Measurements from ENCODE around the gene MPG. TPM values are rescaled to one million over a fixed set of nuclear protein-coding genes. Genes with fewer than 3 reads are reported as not detected.

MPG gene
- total RNA-seq, 1 donor from 2014 or later: 21.2 TPM

- Histone ChIP-seq H3K4me1 (no peaks in the 10 kb centered on the region), H3K9ac (no peak overlapping the region), H3K27ac (no peak overlapping the region), H3F3A (ENCODE audit: low read depth) (no peaks in the 10 kb centered on the region), H3K9me3 (ENCODE audit: low read depth) (no peaks in the 10 kb centered on the region), H3K27me3 (no peaks in the 10 kb centered on the region), H3K4me3 (no peak overlapping the region), H3K4me2 (no peak overlapping the region), H4K20me1 (ENCODE audit: low read depth) (no peaks in the 10 kb centered on the region), H3K79me2 (ENCODE audit: low read depth) (no peaks in the 10 kb centered on the region), H2AFZ (replicated peaks) (no peak overlapping the region), H3K36me3 (no peaks in the 10 kb centered on the region)
- Mint-ChIP-seq H3K4me3 (no peak overlapping the region), H3K27ac (peak overlapping the region; percentile 54), H3K36me3 (peaks cover 5% of the 10 kb centered on the region), H3K9me3 (no peaks in the 10 kb centered on the region), H3K27me3 (ENCODE audit: insufficient read depth, low read depth) (peaks cover 2% of the 10 kb centered on the region), H3K4me1 (no peaks in the 10 kb centered on the region)
- no peak for TF ChIP-seq EZH2 (IDR thresholded peaks at IDR 0.05)
- TF ChIP-seq EZH2phosphoT487 (IDR thresholded peaks at IDR 0.05): no peak
- no peak for TF ChIP-seq CTCF (IDR thresholded peaks at IDR 0.05)
- DNase-seq (ENCODE audit: low spot score): no peak
Observed at GRCh38 chr16:34648-34987, 43.4 kb upstream of the MPG start.

- no peak overlapping the region for H2AFZ ChIP-seq (replicated peaks)
- H4K20me1 ChIP-seq (ENCODE audit: low read depth): no peaks in the 10 kb centered on the region
- no peak overlapping the region for H3K27ac ChIP-seq
- H3F3A ChIP-seq (ENCODE audit: low read depth): peaks cover 2% of the 10 kb centered on the region
- H3K4me2 ChIP-seq: no peak overlapping the region
- no peaks in the 10 kb centered on the region for H3K9me3 Mint-ChIP-seq
- no peak for DNase-seq (ENCODE audit: low spot score)
- no peak overlapping the region for H3K27ac Mint-ChIP-seq
- peaks cover 5% of the 10 kb centered on the region for H3K36me3 Mint-ChIP-seq
- no peaks in the 10 kb centered on the region for H3K79me2 ChIP-seq (ENCODE audit: low read depth)
- H3K36me3 ChIP-seq: no peaks in the 10 kb centered on the region
- no peak overlapping the region for H3K4me3 Mint-ChIP-seq
- H3K27me3 Mint-ChIP-seq (ENCODE audit: insufficient read depth, low read depth): peaks cover 2% of the 10 kb centered on the region
- TF ChIP-seq CTCF (IDR thresholded peaks at IDR 0.05) (no peak), EZH2 (IDR thresholded peaks at IDR 0.05) (no peak), EZH2phosphoT487 (IDR thresholded peaks at IDR 0.05) (no peak)
- no peaks in the 10 kb centered on the region for H3K27me3 ChIP-seq
- H3K4me1 Mint-ChIP-seq: no peaks in the 10 kb centered on the region
- no peak overlapping the region for H3K9ac ChIP-seq
- H3K9me3 ChIP-seq (ENCODE audit: low read depth): no peaks in the 10 kb centered on the region
- H3K4me1 ChIP-seq: no peaks in the 10 kb centered on the region
- no peak overlapping the region for H3K4me3 ChIP-seq
Observed at GRCh38 chr16:35011-35677, 42.9 kb upstream of the MPG start.

GRCh38 chr16:35678-36305 lies 42.2 kb upstream of the MPG start:
- H3K4me1 Mint-ChIP-seq: no peaks in the 10 kb centered on the region
- no peak for DNase-seq (ENCODE audit: low spot score)
- Histone ChIP-seq H3K9me3 (ENCODE audit: low read depth) (no peaks in the 10 kb centered on the region), H2AFZ (replicated peaks) (no peak overlapping the region), H4K20me1 (ENCODE audit: low read depth) (no peaks in the 10 kb centered on the region), H3K27ac (no peak overlapping the region), H3K4me2 (no peak overlapping the region), H3K79me2 (ENCODE audit: low read depth) (no peaks in the 10 kb centered on the region), H3K4me1 (no peaks in the 10 kb centered on the region), H3K9ac (no peak overlapping the region), H3F3A (ENCODE audit: low read depth) (peaks cover 2% of the 10 kb centered on the region), H3K36me3 (no peaks in the 10 kb centered on the region), H3K4me3 (no peak overlapping the region), H3K27me3 (no peaks in the 10 kb centered on the region)
- H3K4me3 Mint-ChIP-seq: peak overlapping the region; percentile 33
- H3K27me3 Mint-ChIP-seq (ENCODE audit: insufficient read depth, low read depth): peaks cover 2% of the 10 kb centered on the region
- peaks cover 5% of the 10 kb centered on the region for H3K36me3 Mint-ChIP-seq
- no peak overlapping the region for H3K27ac Mint-ChIP-seq
- TF ChIP-seq EZH2phosphoT487 (IDR thresholded peaks at IDR 0.05): no peak
- TF ChIP-seq EZH2 (IDR thresholded peaks at IDR 0.05): no peak
- TF ChIP-seq CTCF (IDR thresholded peaks at IDR 0.05): no peak
- no peaks in the 10 kb centered on the region for H3K9me3 Mint-ChIP-seq
